ACC112 (cell line): ENCODE measurements around the gene SST.

Experiments
- H2AFZ ChIP-seq: fragments of 200-600 bp; sonication (generic); one replicate; pipeline ENCODE4 v1.6.0; 2017; ENCODE audit warnings: antibody characterized with exemption, low read length; ENCODE audit not compliant: unreplicated experiment
- H3K27ac ChIP-seq: fragments of 200-600 bp; sonication (generic); 2 replicates; pipeline ENCODE4 v1.5.1; 2014; ENCODE audit warnings: low read depth, mild to moderate bottlenecking, antibody characterized with exemption, low read length, moderate library complexity
- H3K27me3 ChIP-seq: fragments of 200-600 bp; sonication (generic); 2 replicates; pipeline ENCODE4 v1.6.1; 2014; ENCODE audit warnings: mild to moderate bottlenecking, antibody characterized with exemption, low read length, moderate library complexity, mixed read lengths; ENCODE audit not compliant: insufficient read depth
- H3K36me3 ChIP-seq: fragments of 200-600 bp; sonication (generic); 2 replicates; pipeline ENCODE4 v1.6.1; 2016; ENCODE audit warnings: mild to moderate bottlenecking, antibody characterized with exemption, low read length, moderate library complexity, mixed read lengths; ENCODE audit not compliant: insufficient read depth
- H3K4me1 ChIP-seq: fragments of 200-600 bp; sonication (generic); one replicate; pipeline ENCODE4 v1.6.1; 2016; ENCODE audit warnings: low read length, mixed read lengths; ENCODE audit not compliant: insufficient read depth, unreplicated experiment, control insufficient read depth
- H3K4me3 ChIP-seq: fragments of 200-600 bp; sonication (generic); 2 replicates; pipeline ENCODE4 v1.5.1; 2014; ENCODE audit warnings: mild to moderate bottlenecking, low read depth, low read length
- H3K79me2 ChIP-seq: fragments of 200-600 bp; sonication (generic); one replicate; pipeline ENCODE4 v1.6.0; 2016; ENCODE audit warnings: low read length; ENCODE audit not compliant: control insufficient read depth, unreplicated experiment, insufficient read depth

Gene SST

GRCh38 chr3:187669675-187670504, at the start of gene SST:
Gene SST (minus strand): TSS chr3:187670394. CDS start chr3:187670291, 103 bp downstream.
- no peak within 1 kb of the TSS for H3K27ac ChIP-seq
- no peak within 1 kb of the TSS for H3K4me3 ChIP-seq
- H3K79me2 ChIP-seq = no peaks in the 10 kb centered on the region
- no peaks in the 10 kb centered on the region for H3K36me3 ChIP-seq
- peaks cover 98% of the 10 kb centered on the region for H3K27me3 ChIP-seq
- no peak within 1 kb of the TSS for H2AFZ ChIP-seq
- H3K4me1 ChIP-seq = no peaks in the 10 kb centered on the region

- Histone ChIP-seq H3K27ac (no peak overlapping the region), H3K36me3 (peaks cover 23% of the 10 kb centered on the region), H3K79me2 (no peaks in the 10 kb centered on the region), H3K4me1 (no peaks in the 10 kb centered on the region), H3K27me3 (no peaks in the 10 kb centered on the region), H3K4me3 (no peak overlapping the region), H2AFZ (no peak overlapping the region)
Observed at GRCh38 chr3:187719628-187720336, 49.6 kb upstream of the SST start.

- Histone ChIP-seq H3K27me3 (no peaks in the 10 kb centered on the region), H3K27ac (no peak overlapping the region), H3K79me2 (no peaks in the 10 kb centered on the region), H2AFZ (no peak overlapping the region), H3K36me3 (peaks cover 13% of the 10 kb centered on the region), H3K4me1 (peaks cover 4% of the 10 kb centered on the region), H3K4me3 (no peak overlapping the region)
Observed at GRCh38 chr3:187718802-187719201, 48.6 kb upstream of the SST start.

GRCh38 chr3:187717572-187717971, 47.4 kb upstream of the SST start:
- no peak overlapping the region for H3K27ac ChIP-seq
- peaks cover 7% of the 10 kb centered on the region for H3K36me3 ChIP-seq
- H3K27me3 ChIP-seq = no peaks in the 10 kb centered on the region
- no peak overlapping the region for H3K4me3 ChIP-seq
- H2AFZ ChIP-seq = no peak overlapping the region
- no peaks in the 10 kb centered on the region for H3K79me2 ChIP-seq
- peaks cover 5% of the 10 kb centered on the region for H3K4me1 ChIP-seq

- Histone ChIP-seq H3K4me1 (peaks cover 5% of the 10 kb centered on the region), H2AFZ (peak overlapping the region; percentile 85)
Observed at GRCh38 chr3:187714404-187714979, 44.3 kb upstream of the SST start.

GRCh38 chr3:187713504-187713903, 43.3 kb upstream of the SST start:
- no peak overlapping the region for H3K27ac ChIP-seq
- H3K36me3 ChIP-seq = no peaks in the 10 kb centered on the region
- H3K27me3 ChIP-seq = no peaks in the 10 kb centered on the region
- H3K4me1 ChIP-seq = peaks cover 5% of the 10 kb centered on the region
- H2AFZ ChIP-seq = peak overlapping the region; percentile 85
- no peak overlapping the region for H3K4me3 ChIP-seq
- no peaks in the 10 kb centered on the region for H3K79me2 ChIP-seq

More at GRCh38 chr3:187714404-187714979, 44.3 kb upstream of the SST start:
- Histone ChIP-seq H3K36me3 (no peaks in the 10 kb centered on the region), H3K27ac (no peak overlapping the region), H3K79me2 (no peaks in the 10 kb centered on the region), H3K27me3 (no peaks in the 10 kb centered on the region), H3K4me3 (no peak overlapping the region)

- Histone ChIP-seq H3K36me3 (no peaks in the 10 kb centered on the region), H3K4me1 (peaks cover 5% of the 10 kb centered on the region), H3K79me2 (no peaks in the 10 kb centered on the region), H2AFZ (no peak overlapping the region), H3K27me3 (no peaks in the 10 kb centered on the region), H3K27ac (no peak overlapping the region), H3K4me3 (no peak overlapping the region)
Observed at GRCh38 chr3:187709155-187709554, 39.0 kb upstream of the SST start.

- H3K79me2 ChIP-seq = no peaks in the 10 kb centered on the region
- H3K36me3 ChIP-seq = no peaks in the 10 kb centered on the region
- H3K4me1 ChIP-seq = peaks cover under 1% of the 10 kb centered on the region
- no peaks in the 10 kb centered on the region for H3K27me3 ChIP-seq
- no peak overlapping the region for H3K4me3 ChIP-seq
- H3K27ac ChIP-seq = no peak overlapping the region
- no peak overlapping the region for H2AFZ ChIP-seq
Observed at GRCh38 chr3:187708696-187709095, 38.5 kb upstream of the SST start.

GRCh38 chr3:187706971-187707370, 36.8 kb upstream of the SST start:
- Histone ChIP-seq H3K27ac (no peak overlapping the region), H3K4me3 (no peak overlapping the region), H2AFZ (no peak overlapping the region)

GRCh38 chr3:187705164-187705563, 35.0 kb upstream of the SST start:
- H3K4me3 ChIP-seq = no peak overlapping the region

More at GRCh38 chr3:187706971-187707370, 36.8 kb upstream of the SST start:
- Histone ChIP-seq H3K79me2 (no peaks in the 10 kb centered on the region), H3K4me1 (no peaks in the 10 kb centered on the region), H3K27me3 (no peaks in the 10 kb centered on the region), H3K36me3 (no peaks in the 10 kb centered on the region)

More at GRCh38 chr3:187705164-187705563, 35.0 kb upstream of the SST start:
- Histone ChIP-seq H3K27me3 (peaks cover 11% of the 10 kb centered on the region; the same call in 1 of the 2 replicates), H3K4me1 (no peaks in the 10 kb centered on the region), H2AFZ (no peak overlapping the region), H3K36me3 (no peaks in the 10 kb centered on the region), H3K79me2 (no peaks in the 10 kb centered on the region), H3K27ac (no peak overlapping the region)
